ENCODE results near the gene AK8. TPM values are rescaled to one million over a fixed set of nuclear protein-coding genes. Genes with fewer than 3 reads are reported as not detected.

Gene AK8
- total RNA-seq, 1 experiment from 2014 or later, result 2.5 TPM

- no peak overlapping the region for H2AFZ ChIP-seq (ENCODE audit: low read depth, low read length, poor library complexity, severe bottlenecking)
- CTCF ChIA-PET, result no interaction called here
- TF ChIP-seq CEBPB (IDR thresholded peaks at IDR 0.05; ENCODE audit: low read depth) (no peak), JUND (IDR thresholded peaks at IDR 0.05) (no peak), POLR2A (IDR thresholded peaks at IDR 0.05; ENCODE audit: borderline replicate concordance, extremely low read depth, insufficient read depth, insufficient read length) (no peak), CBX3 (IDR thresholded peaks at IDR 0.05; ENCODE audit: low read depth) (no peak), YY1 (IDR thresholded peaks at IDR 0.05; ENCODE audit: extremely low read depth, insufficient replicate concordance, low read depth, low read length) (no peak), MAX (IDR thresholded peaks at IDR 0.05) (no peak), ZFX (IDR thresholded peaks at IDR 0.05) (no peak), CTCF (IDR thresholded peaks at IDR 0.05 in 2 of 3, conservative IDR thresholded peaks at IDR 0.05 in 1 of 3; ENCODE audit: borderline replicate concordance in 1 of 3, insufficient read depth in 1 of 3, low read depth in 2 of 3, low read length in 2 of 3) (no peak), ZBTB33 (IDR thresholded peaks at IDR 0.05; ENCODE audit: extremely low read depth, insufficient replicate concordance, low read length) (no peak), SIN3A (IDR thresholded peaks at IDR 0.05; ENCODE audit: low read depth) (no peak), EGR1 (IDR thresholded peaks at IDR 0.05; ENCODE audit: low read depth) (no peak), POLR2AphosphoS5 (IDR thresholded peaks at IDR 0.05; ENCODE audit: low read depth, low read length) (no peak), ATF3 (IDR thresholded peaks at IDR 0.05) (no peak), REST (IDR thresholded peaks at IDR 0.05; ENCODE audit: low read depth) (no peak), ZNF274 (IDR thresholded peaks at IDR 0.05; ENCODE audit: low read depth, low read length) (no peak), EZH2phosphoT487 (IDR thresholded peaks at IDR 0.05; ENCODE audit: borderline replicate concordance) (no peak)
- H3K4me3 ChIP-seq (replicated peaks in 1 of 2; ENCODE audit: low read depth in 1 of 2, low read length in 2 of 2), result no peak overlapping the region
- no peaks in the 10 kb centered on the region for H3K36me3 ChIP-seq (ENCODE audit: control insufficient read depth in 1 of 2, insufficient read depth in 2 of 2, low read length in 2 of 2)
- H3K9me3 ChIP-seq (ENCODE audit: control insufficient read depth in 1 of 2, insufficient read depth in 1 of 2, low read depth in 1 of 2, low read length in 2 of 2), result no peaks in the 10 kb centered on the region
- no peaks in the 10 kb centered on the region for H3K4me1 ChIP-seq (ENCODE audit: control insufficient read depth in 1 of 2, insufficient read depth in 2 of 2, low read length in 2 of 2)
- no peak overlapping the region for H3K27ac ChIP-seq (ENCODE audit: low read depth, low read length)
- H4K20me1 ChIP-seq (ENCODE audit: insufficient read depth), result no peaks in the 10 kb centered on the region
- no peak for DNase-seq (ENCODE audit: low read depth, low spot score)
- H3K4me2 ChIP-seq (ENCODE audit: low read length), result no peak overlapping the region
- POLR2A ChIA-PET, result no interaction called here
- H3K79me2 ChIP-seq (ENCODE audit: insufficient read depth, low read length), result no peaks in the 10 kb centered on the region
- BruUV-seq (replicated peaks), result no TSS peak
- intact Hi-C loops (cut with micrococcal nuclease), result no loop called here
- no peaks in the 10 kb centered on the region for H3K27me3 ChIP-seq (ENCODE audit: insufficient read depth, low read length)
- H3K9ac ChIP-seq (ENCODE audit: low read length), result no peak overlapping the region
- ATAC-seq, result no peak
- RAD21 ChIA-PET (ENCODE audit: low non-redundant PET in 1 of 2, low total read pairs in 2 of 2, uncharacterized antibody in 2 of 2, unreplicated experiment in 2 of 2), result no interaction called here
- no peaks in the 10 kb centered on the region for H3K9me2 ChIP-seq (ENCODE audit: insufficient read depth)
Measured at GRCh38 chr9:132787748-132788159, 90.3 kb downstream of the AK8 start.
